ENCODE measurements around the gene AGAP9. TPM values are rescaled to one million over a fixed set of nuclear protein-coding genes. Genes with fewer than 3 reads are reported as not detected.

The AGAP9 gene
- total and polyA plus RNA-seq, 9 of the 15 experiments (the other 6 are each of a cell fraction or from before 2014, with no cell fraction given), result 0.37 to 11.7 (median 5.8) TPM

DNA sequence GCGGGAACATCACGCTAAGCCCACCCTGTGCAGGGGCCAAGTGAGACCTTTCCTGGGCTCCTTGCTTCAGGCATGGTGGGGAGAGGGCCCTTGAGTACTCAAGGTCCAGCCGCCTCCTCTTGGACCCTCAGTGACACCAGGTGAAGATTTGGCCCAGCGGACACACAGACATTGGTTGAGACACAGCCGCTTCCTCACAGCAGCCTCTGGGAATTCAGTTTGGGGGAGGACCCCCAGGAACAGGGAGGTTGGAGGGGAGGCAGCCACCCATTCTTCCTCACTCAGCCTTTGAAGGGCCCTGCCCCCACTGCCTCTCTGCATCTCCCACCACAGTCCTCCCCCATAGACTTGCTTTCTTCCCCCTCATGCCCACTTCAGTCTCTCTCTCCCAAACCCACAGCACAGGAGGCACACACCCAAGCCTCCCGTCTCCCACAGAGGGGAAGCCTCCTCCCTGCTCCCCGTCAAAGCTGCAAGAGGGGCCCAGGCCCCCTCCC, 71.4 kb downstream of the AGAP9 start:
- H3K9ac ChIP-seq (ENCODE audit: insufficient read depth in 1 of 2, low read depth in 2 of 2, low read length in 2 of 2), result peak overlapping the region in 1 of 2 experiments; percentile 57; a peak in 1 of 4 replicates
- peaks cover 0 to 8% of the 10 kb centered on the region in 2 experiments; a peak in 1 of 5 replicates for H3K4me1 ChIP-seq (replicated peaks in 1 of 2; ENCODE audit: control insufficient read depth in 2 of 2, insufficient read depth in 2 of 2, low read length in 2 of 2)
- WGBS (ENCODE audit: insufficient coverage, low coverage, missing lambda C conversion rate), result 4% methylated on average over 7 of the region's 7 CpGs
- H3K27me3 ChIP-seq (ENCODE audit: control insufficient read depth in 2 of 2, insufficient read depth in 2 of 2, low read length in 2 of 2), result peaks cover 21 to 62% of the 10 kb centered on the region in 2 experiments; a peak in 4 of 5 replicates
- FAIRE-seq (no peak), ATAC-seq (no peak), DNase-seq (ENCODE audit: extremely low read depth in 1 of 4, low spot score in 3 of 4) (peak in 1 of 4 experiments; percentile 10)
- H3K9me1 ChIP-seq (ENCODE audit: control insufficient read depth, insufficient read depth, low read length), result no peaks in the 10 kb centered on the region
- H4K20me1 ChIP-seq (replicated peaks; ENCODE audit: control insufficient read depth, insufficient read depth, low read length), result no peaks in the 10 kb centered on the region; the same call in 1 of the 2 replicates
- ChIA-PET CTCF (ENCODE audit: low intra/inter-chr PET ratio) (no interaction called here), POLR2A (no interaction called here)
- intact Hi-C loops (cut with micrococcal nuclease) (loop anchor here (5.0 kb wide), 1 partner anchor 90 kb away; no protein-coding TSS in a partner anchor), in situ Hi-C loops (cut with MboI) (no loop called here)
- no peaks in the 10 kb centered on the region for H3K9me3 ChIP-seq (replicated peaks; ENCODE audit: control insufficient read depth, insufficient read depth, low read depth, low read length)
- no peak overlapping the region for H3K27ac ChIP-seq (ENCODE audit: extremely low read depth, low read depth, low read length)
- TF ChIP-seq, protein P1, sequence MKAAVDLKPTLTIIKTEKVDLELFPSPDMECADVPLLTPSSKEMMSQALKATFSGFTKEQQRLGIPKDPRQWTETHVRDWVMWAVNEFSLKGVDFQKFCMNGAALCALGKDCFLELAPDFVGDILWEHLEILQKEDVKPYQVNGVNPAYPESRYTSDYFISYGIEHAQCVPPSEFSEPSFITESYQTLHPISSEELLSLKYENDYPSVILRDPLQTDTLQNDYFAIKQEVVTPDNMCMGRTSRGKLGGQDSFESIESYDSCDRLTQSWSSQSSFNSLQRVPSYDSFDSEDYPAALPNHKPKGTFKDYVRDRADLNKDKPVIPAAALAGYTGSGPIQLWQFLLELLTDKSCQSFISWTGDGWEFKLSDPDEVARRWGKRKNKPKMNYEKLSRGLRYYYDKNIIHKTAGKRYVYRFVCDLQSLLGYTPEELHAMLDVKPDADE (conservative IDR thresholded peaks at IDR 0.05; ENCODE audit: control insufficient read depth, low read depth, low read length), result no peak
- TF ChIP-seq, protein P2, sequence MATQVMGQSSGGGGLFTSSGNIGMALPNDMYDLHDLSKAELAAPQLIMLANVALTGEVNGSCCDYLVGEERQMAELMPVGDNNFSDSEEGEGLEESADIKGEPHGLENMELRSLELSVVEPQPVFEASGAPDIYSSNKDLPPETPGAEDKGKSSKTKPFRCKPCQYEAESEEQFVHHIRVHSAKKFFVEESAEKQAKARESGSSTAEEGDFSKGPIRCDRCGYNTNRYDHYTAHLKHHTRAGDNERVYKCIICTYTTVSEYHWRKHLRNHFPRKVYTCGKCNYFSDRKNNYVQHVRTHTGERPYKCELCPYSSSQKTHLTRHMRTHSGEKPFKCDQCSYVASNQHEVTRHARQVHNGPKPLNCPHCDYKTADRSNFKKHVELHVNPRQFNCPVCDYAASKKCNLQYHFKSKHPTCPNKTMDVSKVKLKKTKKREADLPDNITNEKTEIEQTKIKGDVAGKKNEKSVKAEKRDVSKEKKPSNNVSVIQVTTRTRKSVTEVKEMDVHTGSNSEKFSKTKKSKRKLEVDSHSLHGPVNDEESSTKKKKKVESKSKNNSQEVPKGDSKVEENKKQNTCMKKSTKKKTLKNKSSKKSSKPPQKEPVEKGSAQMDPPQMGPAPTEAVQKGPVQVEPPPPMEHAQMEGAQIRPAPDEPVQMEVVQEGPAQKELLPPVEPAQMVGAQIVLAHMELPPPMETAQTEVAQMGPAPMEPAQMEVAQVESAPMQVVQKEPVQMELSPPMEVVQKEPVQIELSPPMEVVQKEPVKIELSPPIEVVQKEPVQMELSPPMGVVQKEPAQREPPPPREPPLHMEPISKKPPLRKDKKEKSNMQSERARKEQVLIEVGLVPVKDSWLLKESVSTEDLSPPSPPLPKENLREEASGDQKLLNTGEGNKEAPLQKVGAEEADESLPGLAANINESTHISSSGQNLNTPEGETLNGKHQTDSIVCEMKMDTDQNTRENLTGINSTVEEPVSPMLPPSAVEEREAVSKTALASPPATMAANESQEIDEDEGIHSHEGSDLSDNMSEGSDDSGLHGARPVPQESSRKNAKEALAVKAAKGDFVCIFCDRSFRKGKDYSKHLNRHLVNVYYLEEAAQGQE (IDR thresholded peaks at IDR 0.05; ENCODE audit: borderline replicate concordance), result no peak
- TF ChIP-seq, protein P2 (CRISPR knock-in tag; IDR thresholded peaks at IDR 0.05; ENCODE audit: low read depth), result no peak
- TF ChIP-seq ZNF445 (CRISPR knock-in tag; IDR thresholded peaks at IDR 0.05; ENCODE audit: low read depth) (no peak), HEY1 (CRISPR knock-in tag; IDR thresholded peaks at IDR 0.05; ENCODE audit: borderline replicate concordance) (no peak), HNRNPLL (IDR thresholded peaks at IDR 0.05; ENCODE audit: low read depth, low read length, poor library complexity, severe bottlenecking) (no peak), DACH1 (IDR thresholded peaks at IDR 0.05; ENCODE audit: partially characterized antibody) (no peak)
- H3K79me2 ChIP-seq (ENCODE audit: control insufficient read depth, insufficient read depth, low read length), result no peaks in the 10 kb centered on the region
- H3K36me3 ChIP-seq (ENCODE audit: control insufficient read depth, insufficient read depth, low read length), result no peaks in the 10 kb centered on the region
- no TSS peak for BruUV-seq (replicated peaks)
- no peak overlapping the region for H3K4me3 ChIP-seq
- H2AFZ ChIP-seq (ENCODE audit: low read depth, low read length), result no peak overlapping the region
- H3K4me2 ChIP-seq (ENCODE audit: insufficient read depth, low read length), result no peak overlapping the region

All from K562 (cell line).